ENCODE results near the gene VPS37B.

Gene VPS37B

DNA sequence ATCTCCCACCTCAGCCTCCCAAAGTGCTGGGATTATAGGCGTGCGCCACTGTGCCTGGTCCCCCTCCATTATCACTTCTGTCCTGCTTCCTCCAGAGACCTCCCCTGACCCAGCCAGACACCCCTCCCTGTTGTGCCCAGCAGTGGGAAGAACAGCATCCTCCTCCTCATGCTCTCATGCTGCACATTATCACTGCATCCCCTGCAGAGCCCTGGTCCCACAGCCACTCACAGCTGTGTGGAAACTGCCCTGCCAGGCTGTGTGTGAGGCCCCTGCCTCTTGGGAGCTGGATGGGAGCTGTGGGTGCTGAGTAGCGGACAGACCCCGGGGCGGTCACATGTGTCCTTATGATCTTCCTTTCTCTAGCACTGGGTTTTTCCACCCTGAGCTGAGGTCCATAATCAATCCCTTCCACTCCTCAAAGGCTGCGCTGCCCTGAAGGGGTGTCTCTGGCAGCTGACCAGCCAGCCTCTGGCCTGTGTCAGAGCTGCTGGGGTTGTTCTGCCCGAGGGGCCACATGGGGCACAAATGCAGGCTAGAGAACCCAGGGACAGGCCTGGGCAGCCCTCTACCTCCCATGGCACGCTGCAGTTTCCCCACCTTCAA lies 51.5 kb downstream of the VPS37B start:
- no peaks in the 10 kb centered on the region for H3F3A ChIP-seq (ENCODE audit: insufficient read depth, low read length)
- no peak overlapping the region for H3K9ac ChIP-seq (ENCODE audit: low read length)
- H3K9me3 ChIP-seq (ENCODE audit: low read length): no peaks in the 10 kb centered on the region
- no peak for TF ChIP-seq CTCF (IDR thresholded peaks at IDR 0.05; ENCODE audit: low read length)
- H3K4me1 ChIP-seq (ENCODE audit: insufficient read depth, low read length, severe bottlenecking): peaks cover 5% of the 10 kb centered on the region
- H2AFZ ChIP-seq (ENCODE audit: low read length): no peak overlapping the region
- H3K4me2 ChIP-seq (ENCODE audit: low read length): no peak overlapping the region
- H3K4me3 ChIP-seq (ENCODE audit: low read depth, low read length, poor library complexity, severe bottlenecking): no peak overlapping the region
- H4K20me1 ChIP-seq (ENCODE audit: insufficient read depth, low read length): no peaks in the 10 kb centered on the region
- H3K79me2 ChIP-seq (ENCODE audit: insufficient read depth, low read length): no peaks in the 10 kb centered on the region
- H3K27me3 ChIP-seq (ENCODE audit: insufficient read depth, low read length): no peaks in the 10 kb centered on the region
- no peaks in the 10 kb centered on the region for H3K9me2 ChIP-seq (ENCODE audit: low read depth, low read length)
- H3K27ac ChIP-seq (ENCODE audit: low read depth, low read length, poor library complexity, severe bottlenecking): no peak overlapping the region
- H3K36me3 ChIP-seq (ENCODE audit: insufficient read depth, low read length): peaks cover 12% of the 10 kb centered on the region

- H3K27me3 ChIP-seq (ENCODE audit: insufficient read depth, low read length): no peaks in the 10 kb centered on the region
- no peaks in the 10 kb centered on the region for H4K20me1 ChIP-seq (ENCODE audit: insufficient read depth, low read length)
- H3K9me3 ChIP-seq (ENCODE audit: low read length): no peaks in the 10 kb centered on the region
- H3K9ac ChIP-seq (ENCODE audit: low read length): no peak overlapping the region
- H3K36me3 ChIP-seq (ENCODE audit: insufficient read depth, low read length): peaks cover 20% of the 10 kb centered on the region
- H3K79me2 ChIP-seq (ENCODE audit: insufficient read depth, low read length): no peaks in the 10 kb centered on the region
- H3F3A ChIP-seq (ENCODE audit: insufficient read depth, low read length): no peaks in the 10 kb centered on the region
- peaks cover 5% of the 10 kb centered on the region for H3K4me1 ChIP-seq (ENCODE audit: insufficient read depth, low read length, severe bottlenecking)
- no peak overlapping the region for H2AFZ ChIP-seq (ENCODE audit: low read length)
- H3K4me2 ChIP-seq (ENCODE audit: low read length): no peak overlapping the region
- no peak overlapping the region for H3K4me3 ChIP-seq (ENCODE audit: low read depth, low read length, poor library complexity, severe bottlenecking)
- H3K27ac ChIP-seq (ENCODE audit: low read depth, low read length, poor library complexity, severe bottlenecking): no peak overlapping the region
- TF ChIP-seq EZH2 (IDR thresholded peaks at IDR 0.05; ENCODE audit: borderline replicate concordance, low read length) (no peak), CTCF (IDR thresholded peaks at IDR 0.05; ENCODE audit: low read length) (no peak)
- H3K9me2 ChIP-seq (ENCODE audit: low read depth, low read length): no peaks in the 10 kb centered on the region
Measured at GRCh38 chr12:122843455-122843854, 52.5 kb downstream of the VPS37B start.

DNA sequence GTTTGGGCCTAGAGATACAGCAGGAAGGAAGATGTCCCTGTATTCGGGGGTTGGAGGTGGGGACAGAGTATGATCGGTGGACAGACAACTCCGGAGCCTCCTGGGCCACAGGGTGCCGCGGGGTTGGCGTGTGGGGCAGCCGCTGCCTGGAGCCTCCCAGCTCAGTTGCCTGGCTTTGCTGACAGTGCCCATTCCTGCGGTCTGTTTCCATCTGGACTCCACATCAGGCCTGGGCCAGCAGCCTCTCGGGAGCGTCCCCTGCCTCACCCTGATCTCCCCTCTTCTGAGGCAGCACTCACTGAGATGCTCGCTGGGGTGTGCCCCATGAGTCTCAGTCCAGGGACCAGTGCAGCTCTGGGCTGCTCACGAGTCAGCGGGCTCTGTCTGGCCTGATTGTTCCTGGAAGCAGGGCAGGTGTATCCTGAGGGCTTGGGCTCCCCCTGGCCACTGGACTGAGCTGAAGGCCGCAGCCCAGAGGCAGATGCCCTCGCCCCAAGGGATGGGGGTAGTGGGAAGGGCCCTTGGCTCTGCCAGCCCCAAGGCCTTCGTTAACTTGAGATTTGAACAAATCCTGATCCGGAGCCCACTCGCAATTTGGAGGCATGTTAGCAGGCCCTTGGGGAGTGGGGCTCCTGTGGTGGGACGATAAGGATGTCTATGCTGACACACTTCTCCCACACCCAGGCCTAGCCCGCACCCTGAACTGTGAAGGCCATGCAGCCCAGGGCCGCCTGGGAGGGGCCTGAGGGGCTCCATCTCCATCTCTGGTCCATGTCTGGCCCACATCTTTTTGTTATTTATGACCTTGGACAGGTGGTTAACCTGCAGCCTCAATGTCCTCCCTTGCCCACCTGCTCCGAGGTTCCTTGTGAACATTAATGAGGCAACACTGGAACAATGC lies 53.2 kb downstream of the VPS37B start:
- no peak overlapping the region for H3K4me3 ChIP-seq (ENCODE audit: low read depth, low read length, poor library complexity, severe bottlenecking)
- no peaks in the 10 kb centered on the region for H4K20me1 ChIP-seq (ENCODE audit: insufficient read depth, low read length)
- peaks cover 11% of the 10 kb centered on the region for H3K4me1 ChIP-seq (ENCODE audit: insufficient read depth, low read length, severe bottlenecking)
- TF ChIP-seq EZH2 (IDR thresholded peaks at IDR 0.05; ENCODE audit: borderline replicate concordance, low read length) (no peak), CTCF (IDR thresholded peaks at IDR 0.05; ENCODE audit: low read length) (no peak)
- no peak overlapping the region for H3K9ac ChIP-seq (ENCODE audit: low read length)
- no peak overlapping the region for H3K4me2 ChIP-seq (ENCODE audit: low read length)
- H3F3A ChIP-seq (ENCODE audit: insufficient read depth, low read length): no peaks in the 10 kb centered on the region
- peaks cover 16% of the 10 kb centered on the region for H3K36me3 ChIP-seq (ENCODE audit: insufficient read depth, low read length)
- H3K27me3 ChIP-seq (ENCODE audit: insufficient read depth, low read length): no peaks in the 10 kb centered on the region
- H3K27ac ChIP-seq (ENCODE audit: low read depth, low read length, poor library complexity, severe bottlenecking): no peak overlapping the region
- no peak overlapping the region for H2AFZ ChIP-seq (ENCODE audit: low read length)
- no peaks in the 10 kb centered on the region for H3K9me2 ChIP-seq (ENCODE audit: low read depth, low read length)
- no peaks in the 10 kb centered on the region for H3K79me2 ChIP-seq (ENCODE audit: insufficient read depth, low read length)
- no peaks in the 10 kb centered on the region for H3K9me3 ChIP-seq (ENCODE audit: low read length)
